HCT116 (cell line): Measurements from ENCODE around the gene SRGAP1. TPM values are rescaled to one million over a fixed set of nuclear protein-coding genes. Genes with fewer than 3 reads are reported as not detected.
A peak's percentile ranks its signal among the peaks of the same experiment; 100 is the strongest.

Source experiments
- ATAC-seq: fragments of 200-7000 bp; cut with Tn5 transposase; 2 replicates; pipeline ENCODE4 v1.9.1; 2020; ENCODE audit warnings: mild to moderate bottlenecking, moderate library complexity
- BruUV-seq: library from RNA; stranded (reverse); fragments of 400-500 nt; replicated peaks from 2 replicates; lab custom pipeline; 2021; lab: Mats Ljungman, UMichigan
- CTCF ChIA-PET: fragments of 300-600 bp; sonication (Branson Sonifier 250); formaldehyde crosslinking; loops from one replicate; lab custom pipeline; 2021; ENCODE audit warnings: antibody characterized with exemption; lab: Charles Lee
- POLR2A ChIA-PET: fragments of 300-600, 350-600 bp; sonication (Branson Sonifier 250); formaldehyde crosslinking; loops from one replicate; lab custom pipeline; 2021; ENCODE audit warnings: antibody characterized with exemption; lab: Charles Lee
- RAD21 ChIA-PET, 2 experiments: fragments of 300-600 bp; sonication (Branson Sonifier 250); formaldehyde crosslinking; loops; one replicate each; lab custom pipeline; 2023; ENCODE audit warnings: low total read pairs in 2 of 2; ENCODE audit not compliant: uncharacterized antibody in 2 of 2, unreplicated experiment in 2 of 2, low non-redundant PET in 1 of 2; lab: Charles Lee
- DNase-seq: peaks from one replicate; pipeline ENCODE4 v3.0.0-alpha.2; 2010; ENCODE audit warnings: low read depth, low spot score
- H2AFZ ChIP-seq: fragments of 200-600 bp; shearing (Covaris generic), sonication (generic); 2 replicates; pipeline ENCODE4 v1.6.1; 2017; ENCODE audit warnings: low read depth, mixed run types, mixed read lengths, antibody characterized with exemption, low read length; ENCODE audit not compliant: poor library complexity, severe bottlenecking
- H3K27ac ChIP-seq: 2 replicates; pipeline ENCODE4 v1.5.1; 2012; ENCODE audit warnings: low read depth, low read length
- H3K27me3 ChIP-seq: fragments of 200-600 bp; sonication (generic); 2 replicates; pipeline ENCODE4 v1.6.1; 2016; ENCODE audit warnings: mixed run types, low read length, mixed read lengths; ENCODE audit not compliant: insufficient read depth
- H3K36me3 ChIP-seq, 2 experiments: fragments of 200-500 bp in 1 of 2; fragments of 200-600 bp in 1 of 2; sonication (Bioruptor generic) in 1 of 2; sonication (generic) in 1 of 2; 2 replicates each; pipeline versions ENCODE4 v1.5.1 to v1.6.1; 2014 to 2016; ENCODE audit warnings: low read length in 2 of 2, inconsistent platforms in 1 of 2, mixed read lengths in 1 of 2, mixed run types in 1 of 2; ENCODE audit not compliant: insufficient read depth in 2 of 2, control insufficient read depth in 1 of 2
- H3K4me1 ChIP-seq, 2 experiments: fragments of 200-600 bp in 1 of 2; sonication (generic) in 1 of 2; 2 replicates each; pipeline versions ENCODE4 v1.5.1 to v1.6.1; 2012 to 2017; ENCODE audit warnings: low read length in 2 of 2, inconsistent platforms in 1 of 2, mild to moderate bottlenecking in 1 of 2, mixed read lengths in 1 of 2, mixed run types in 1 of 2, moderate library complexity in 1 of 2; ENCODE audit not compliant: insufficient read depth in 2 of 2, control insufficient read depth in 1 of 2
- H3K4me2 ChIP-seq: fragments of 200-600 bp; sonication (generic); 2 replicates; pipeline ENCODE4 v1.6.1; 2017; ENCODE audit warnings: mixed run types, low read length, mixed read lengths
- H3K4me3 ChIP-seq, 2 experiments: fragments of 200-600 bp in 1 of 2; sonication (generic) in 1 of 2; replicated peaks in 1 of 2; 2 replicates each; pipeline ENCODE4 v1.5.1; 2011 to 2016; ENCODE audit warnings: low read length in 2 of 2, control low read depth in 1 of 2, low read depth in 1 of 2, mild to moderate bottlenecking in 1 of 2, mixed read lengths in 1 of 2, mixed run types in 1 of 2
- H3K79me2 ChIP-seq: fragments of 200-600 bp; sonication (generic); 2 replicates; pipeline ENCODE4 v1.6.1; 2017; ENCODE audit warnings: mild to moderate bottlenecking, mixed run types, low read length, moderate library complexity, mixed read lengths; ENCODE audit not compliant: insufficient read depth
- H3K9ac ChIP-seq: fragments of 200-600 bp; sonication (generic); 2 replicates; pipeline ENCODE4 v1.6.1; 2016; ENCODE audit warnings: low read length, mixed read lengths
- H3K9me2 ChIP-seq: fragments of 200-600 bp; sonication (generic), shearing (Covaris generic); 2 replicates; pipeline ENCODE4 v1.6.1; 2017; ENCODE audit warnings: mixed run types, mild to moderate bottlenecking, moderate library complexity; ENCODE audit not compliant: insufficient read depth
- H3K9me3 ChIP-seq, 2 experiments: fragments of 200-500 bp in 1 of 2; fragments of 200-600 bp in 1 of 2; sonication (Bioruptor generic) in 1 of 2; sonication (generic) in 1 of 2; 2 replicates each; pipeline ENCODE4 v1.6.1; 2014 to 2017; ENCODE audit warnings: low read length in 2 of 2, mixed read lengths in 2 of 2, inconsistent platforms in 1 of 2, low read depth in 1 of 2, mild to moderate bottlenecking in 1 of 2, mixed run types in 1 of 2, moderate library complexity in 1 of 2; ENCODE audit not compliant: control insufficient read depth in 1 of 2, insufficient read depth in 1 of 2
- H4K20me1 ChIP-seq: fragments of 200-600 bp; sonication (generic), shearing (Covaris generic); 2 replicates; pipeline ENCODE4 v1.6.1; 2017; ENCODE audit warnings: mixed run types, mild to moderate bottlenecking, moderate library complexity; ENCODE audit not compliant: insufficient read depth
- ATF3 ChIP-seq: IDR thresholded peaks from 2 replicates; pipeline ENCODE4 v1.6.1; 2012
- CBX3 ChIP-seq: IDR thresholded peaks from 2 replicates; pipeline ENCODE4 v1.6.1; 2012; ENCODE audit warnings: low read depth
- CTCF ChIP-seq, 3 experiments: fragments of 200-600 bp in 1 of 3; sonication (generic) in 1 of 3; IDR thresholded peaks in 2 of 3; conservative IDR thresholded peaks in 1 of 3; 2 replicates each; pipeline ENCODE4 v1.5.1; 2012 to 2017; ENCODE audit warnings: low read depth in 2 of 3, low read length in 2 of 3, antibody characterized with exemption in 1 of 3, borderline replicate concordance in 1 of 3, control low read depth in 1 of 3, mild to moderate bottlenecking in 1 of 3, mixed read lengths in 1 of 3, mixed run types in 1 of 3, moderate library complexity in 1 of 3; ENCODE audit not compliant: insufficient read depth in 1 of 3
- ELF1 ChIP-seq: IDR thresholded peaks from 2 replicates; pipeline ENCODE4 v1.6.1; 2012; ENCODE audit warnings: low read depth, borderline replicate concordance
- EZH2phosphoT487 ChIP-seq: fragments of 200-600 bp; IDR thresholded peaks from 2 replicates; pipeline ENCODE4 v1.6.1; 2018; ENCODE audit warnings: antibody characterized with exemption, borderline replicate concordance
- FOSL1 ChIP-seq: IDR thresholded peaks from 2 replicates; pipeline ENCODE4 v1.6.1; 2012; ENCODE audit warnings: low read depth
- JUND ChIP-seq: IDR thresholded peaks from 2 replicates; pipeline ENCODE4 v1.6.1; 2012
- POLR2A ChIP-seq: IDR thresholded peaks from 2 replicates; pipeline ENCODE4 v1.7.0; 2011; ENCODE audit warnings: borderline replicate concordance; ENCODE audit not compliant: insufficient read depth, insufficient read length; ENCODE audit errors: extremely low read depth
- POLR2AphosphoS5 ChIP-seq: IDR thresholded peaks from 2 replicates; pipeline ENCODE4 v1.6.1; 2011; ENCODE audit warnings: mild to moderate bottlenecking, low read depth, low read length, moderate library complexity
- RAD21 ChIP-seq: IDR thresholded peaks from 2 replicates; pipeline ENCODE4 v1.6.1; 2012; ENCODE audit warnings: low read depth, mild to moderate bottlenecking
- REST ChIP-seq: IDR thresholded peaks from 2 replicates; pipeline ENCODE4 v1.6.1; 2012; ENCODE audit warnings: low read depth
- SP1 ChIP-seq: IDR thresholded peaks from 2 replicates; pipeline ENCODE4 v1.6.1; 2012; ENCODE audit warnings: low read depth
- TCF7L2 ChIP-seq: IDR thresholded peaks from 2 replicates; pipeline ENCODE4 v1.7.0; 2011; ENCODE audit warnings: borderline replicate concordance, inconsistent platforms; ENCODE audit not compliant: insufficient read depth, insufficient read length; ENCODE audit errors: extremely low read depth
- YY1 ChIP-seq: IDR thresholded peaks from 2 replicates; pipeline ENCODE4 v1.6.1; 2011; ENCODE audit warnings: low read length, low read depth, moderate library complexity, mild to moderate bottlenecking; ENCODE audit not compliant: insufficient replicate concordance; ENCODE audit errors: extremely low read depth
- ZBTB33 ChIP-seq: IDR thresholded peaks from 2 replicates; pipeline ENCODE4 v1.6.1; 2011; ENCODE audit warnings: mild to moderate bottlenecking, low read length, moderate library complexity; ENCODE audit not compliant: insufficient replicate concordance; ENCODE audit errors: extremely low read depth
- ZFX ChIP-seq: fragments of 450-650 bp; IDR thresholded peaks from 2 replicates; pipeline ENCODE4 v1.6.1; 2017
- ZNF274 ChIP-seq: fragments of 200-500 bp; sonication (Bioruptor generic); IDR thresholded peaks from 2 replicates; pipeline ENCODE4 v1.6.1; 2014; ENCODE audit warnings: mild to moderate bottlenecking, low read depth, low read length, inconsistent platforms
- intact Hi-C: fragments of 100-400 bp; cut with micrococcal nuclease; formaldehyde crosslinking; loops from 2 replicates; pipeline ENCODE4 v1.10.0; 2022
- total RNA-seq: library from RNA; stranded (reverse); gene quantifications from one replicate; pipeline ENCODE4 v1.2.1, GENCODE V29; 2021; ENCODE audit not compliant: unreplicated experiment

The SRGAP1 gene
- total RNA-seq, 1 experiment from 2014 or later = 16.6 TPM

GRCh38 chr12:63917864-63918799 is 73.6 kb downstream of the SRGAP1 start:
- intact Hi-C loops = loop anchor here (2.0 to 10.0 kb wide), 4 partner anchors 73 to 307 kb away; partner anchors contain the start of genes KICS2 and SRGAP1
- BruUV-seq = TSS peak; percentile 51
- Histone ChIP-seq H3K27me3 (no peaks in the 10 kb centered on the region), H3K9me3 (no peaks in the 10 kb centered on the region), H3K36me3 (no peaks in the 10 kb centered on the region), H3K9me2 (no peaks in the 10 kb centered on the region), H4K20me1 (no peaks in the 10 kb centered on the region), H3K4me2 (peak overlapping the region; percentile 71), H3K4me1 (peaks cover 83 to 93% of the 10 kb centered on the region in 2 experiments), H2AFZ (no peak overlapping the region), H3K9ac (peak overlapping the region; percentile 68), H3K4me3 (peak overlapping the region; percentile 3 to 40; a peak in 3 of 4 replicates), H3K79me2 (peaks cover 83% of the 10 kb centered on the region), H3K27ac (peak overlapping the region; percentile 91)
- peak; percentile 91 for DNase-seq
- ChIA-PET RAD21 (no interaction called here), POLR2A (interaction anchor here (1.1 to 1.3 kb wide), 2 partner anchors 14 to 18 kb away, joined by 4 to 5 read pairs; no protein-coding TSS in a partner anchor), CTCF (no interaction called here)
- ATAC-seq = peak; percentile 65
- TF ChIP-seq POLR2A (no peak), ZNF274 (no peak), RAD21 (peak; percentile 34; the same call in 1 of the 2 replicates), REST (no peak), POLR2AphosphoS5 (peak; percentile 34), ATF3 (peak; percentile 42; the same call in 1 of the 2 replicates), ZFX (no peak), CBX3 (peak; percentile 64), EZH2phosphoT487 (no peak), TCF7L2 (peak; percentile 93), YY1 (no peak), SP1 (peak; percentile 91), FOSL1 (peak; percentile 77), ZBTB33 (no peak), ELF1 (no peak), JUND (peak; percentile 80), CTCF (IDR thresholded peaks at IDR 0.05 in 2 of 3, conservative IDR thresholded peaks at IDR 0.05 in 1 of 3; ENCODE audit: borderline replicate concordance in 1 of 3, insufficient read depth in 1 of 3, low read depth in 2 of 3, low read length in 2 of 3) (no peak)
